Measurements from ENCODE around the gene NFATC2. TPM values are rescaled to one million over a fixed set of nuclear protein-coding genes. Genes with fewer than 3 reads are reported as not detected.

The NFATC2 gene
- total and polyA plus RNA-seq, 2 experiments from 2014 or later, result 0.52 to 0.59 TPM

DNA sequence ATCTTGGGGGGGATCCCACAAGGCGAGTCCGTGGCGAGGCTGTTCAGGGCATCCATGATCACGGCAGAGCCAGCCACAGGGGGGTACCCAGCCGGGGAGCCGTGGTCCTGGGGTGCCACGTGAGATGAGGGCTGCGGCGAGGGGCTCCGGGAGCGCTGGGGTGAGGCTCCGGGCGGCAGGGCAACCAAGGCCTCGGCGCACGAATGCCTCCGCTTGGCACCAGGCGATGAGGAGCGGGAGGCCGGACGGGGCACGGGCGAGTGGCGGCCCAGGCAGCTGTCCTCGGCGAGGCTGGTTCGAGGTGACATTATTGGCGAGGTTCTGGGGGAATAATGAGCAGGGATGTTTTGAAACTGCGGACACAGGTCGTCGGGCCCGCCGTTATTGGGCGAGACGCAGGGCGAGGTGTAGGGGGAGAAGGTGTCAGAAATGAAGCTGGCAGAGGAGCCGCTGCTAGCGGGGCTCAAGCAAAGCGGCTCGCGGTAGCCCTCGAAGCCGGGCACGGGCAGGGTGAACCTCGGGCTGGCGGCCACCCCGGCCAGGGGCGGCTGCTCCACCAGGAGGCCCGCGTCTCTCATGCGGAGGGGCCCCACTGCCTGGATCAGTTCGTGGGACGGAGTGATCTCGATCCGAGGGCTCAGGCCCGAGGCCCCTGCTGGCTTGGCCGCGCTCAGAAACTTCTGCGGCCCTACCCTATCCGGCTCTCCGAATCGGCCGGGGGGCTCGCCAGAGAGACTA is 19.1 kb downstream of the NFATC2 start:
- DNase-seq (ENCODE audit: low spot score) (no peak), ATAC-seq (peak; percentile 45; the same call in 2 of the 3 replicates)
- H3K4me2 ChIP-seq, result no peak overlapping the region
- H3K4me3 ChIP-seq, result no peak overlapping the region
- Mint-ChIP-seq H3K36me3 (ENCODE audit: low read depth) (no peaks in the 10 kb centered on the region), H3K9me3 (no peaks in the 10 kb centered on the region), H3K27ac (no peak overlapping the region), H3K4me3 (no peak overlapping the region), H3K4me1 (peaks cover 4% of the 10 kb centered on the region), H3K27me3 (ENCODE audit: insufficient read depth, low read depth, poor library complexity) (peaks cover 7% of the 10 kb centered on the region)
- no peaks in the 10 kb centered on the region for H3K79me2 ChIP-seq (replicated peaks; ENCODE audit: insufficient read depth)
- H3K27ac ChIP-seq (ENCODE audit: low read depth), result no peak overlapping the region
- H3K27me3 ChIP-seq (ENCODE audit: insufficient read depth), result no peaks in the 10 kb centered on the region
- no peaks in the 10 kb centered on the region for H3F3A ChIP-seq (replicated peaks; ENCODE audit: low read depth)
- H3K4me1 ChIP-seq (ENCODE audit: insufficient read depth), result no peaks in the 10 kb centered on the region
- H3K36me3 ChIP-seq (ENCODE audit: insufficient read depth), result no peaks in the 10 kb centered on the region
- H2AFZ ChIP-seq, result no peak overlapping the region
- no peaks in the 10 kb centered on the region for H3K9me2 ChIP-seq (ENCODE audit: insufficient read depth)
- TF ChIP-seq, protein P1, sequence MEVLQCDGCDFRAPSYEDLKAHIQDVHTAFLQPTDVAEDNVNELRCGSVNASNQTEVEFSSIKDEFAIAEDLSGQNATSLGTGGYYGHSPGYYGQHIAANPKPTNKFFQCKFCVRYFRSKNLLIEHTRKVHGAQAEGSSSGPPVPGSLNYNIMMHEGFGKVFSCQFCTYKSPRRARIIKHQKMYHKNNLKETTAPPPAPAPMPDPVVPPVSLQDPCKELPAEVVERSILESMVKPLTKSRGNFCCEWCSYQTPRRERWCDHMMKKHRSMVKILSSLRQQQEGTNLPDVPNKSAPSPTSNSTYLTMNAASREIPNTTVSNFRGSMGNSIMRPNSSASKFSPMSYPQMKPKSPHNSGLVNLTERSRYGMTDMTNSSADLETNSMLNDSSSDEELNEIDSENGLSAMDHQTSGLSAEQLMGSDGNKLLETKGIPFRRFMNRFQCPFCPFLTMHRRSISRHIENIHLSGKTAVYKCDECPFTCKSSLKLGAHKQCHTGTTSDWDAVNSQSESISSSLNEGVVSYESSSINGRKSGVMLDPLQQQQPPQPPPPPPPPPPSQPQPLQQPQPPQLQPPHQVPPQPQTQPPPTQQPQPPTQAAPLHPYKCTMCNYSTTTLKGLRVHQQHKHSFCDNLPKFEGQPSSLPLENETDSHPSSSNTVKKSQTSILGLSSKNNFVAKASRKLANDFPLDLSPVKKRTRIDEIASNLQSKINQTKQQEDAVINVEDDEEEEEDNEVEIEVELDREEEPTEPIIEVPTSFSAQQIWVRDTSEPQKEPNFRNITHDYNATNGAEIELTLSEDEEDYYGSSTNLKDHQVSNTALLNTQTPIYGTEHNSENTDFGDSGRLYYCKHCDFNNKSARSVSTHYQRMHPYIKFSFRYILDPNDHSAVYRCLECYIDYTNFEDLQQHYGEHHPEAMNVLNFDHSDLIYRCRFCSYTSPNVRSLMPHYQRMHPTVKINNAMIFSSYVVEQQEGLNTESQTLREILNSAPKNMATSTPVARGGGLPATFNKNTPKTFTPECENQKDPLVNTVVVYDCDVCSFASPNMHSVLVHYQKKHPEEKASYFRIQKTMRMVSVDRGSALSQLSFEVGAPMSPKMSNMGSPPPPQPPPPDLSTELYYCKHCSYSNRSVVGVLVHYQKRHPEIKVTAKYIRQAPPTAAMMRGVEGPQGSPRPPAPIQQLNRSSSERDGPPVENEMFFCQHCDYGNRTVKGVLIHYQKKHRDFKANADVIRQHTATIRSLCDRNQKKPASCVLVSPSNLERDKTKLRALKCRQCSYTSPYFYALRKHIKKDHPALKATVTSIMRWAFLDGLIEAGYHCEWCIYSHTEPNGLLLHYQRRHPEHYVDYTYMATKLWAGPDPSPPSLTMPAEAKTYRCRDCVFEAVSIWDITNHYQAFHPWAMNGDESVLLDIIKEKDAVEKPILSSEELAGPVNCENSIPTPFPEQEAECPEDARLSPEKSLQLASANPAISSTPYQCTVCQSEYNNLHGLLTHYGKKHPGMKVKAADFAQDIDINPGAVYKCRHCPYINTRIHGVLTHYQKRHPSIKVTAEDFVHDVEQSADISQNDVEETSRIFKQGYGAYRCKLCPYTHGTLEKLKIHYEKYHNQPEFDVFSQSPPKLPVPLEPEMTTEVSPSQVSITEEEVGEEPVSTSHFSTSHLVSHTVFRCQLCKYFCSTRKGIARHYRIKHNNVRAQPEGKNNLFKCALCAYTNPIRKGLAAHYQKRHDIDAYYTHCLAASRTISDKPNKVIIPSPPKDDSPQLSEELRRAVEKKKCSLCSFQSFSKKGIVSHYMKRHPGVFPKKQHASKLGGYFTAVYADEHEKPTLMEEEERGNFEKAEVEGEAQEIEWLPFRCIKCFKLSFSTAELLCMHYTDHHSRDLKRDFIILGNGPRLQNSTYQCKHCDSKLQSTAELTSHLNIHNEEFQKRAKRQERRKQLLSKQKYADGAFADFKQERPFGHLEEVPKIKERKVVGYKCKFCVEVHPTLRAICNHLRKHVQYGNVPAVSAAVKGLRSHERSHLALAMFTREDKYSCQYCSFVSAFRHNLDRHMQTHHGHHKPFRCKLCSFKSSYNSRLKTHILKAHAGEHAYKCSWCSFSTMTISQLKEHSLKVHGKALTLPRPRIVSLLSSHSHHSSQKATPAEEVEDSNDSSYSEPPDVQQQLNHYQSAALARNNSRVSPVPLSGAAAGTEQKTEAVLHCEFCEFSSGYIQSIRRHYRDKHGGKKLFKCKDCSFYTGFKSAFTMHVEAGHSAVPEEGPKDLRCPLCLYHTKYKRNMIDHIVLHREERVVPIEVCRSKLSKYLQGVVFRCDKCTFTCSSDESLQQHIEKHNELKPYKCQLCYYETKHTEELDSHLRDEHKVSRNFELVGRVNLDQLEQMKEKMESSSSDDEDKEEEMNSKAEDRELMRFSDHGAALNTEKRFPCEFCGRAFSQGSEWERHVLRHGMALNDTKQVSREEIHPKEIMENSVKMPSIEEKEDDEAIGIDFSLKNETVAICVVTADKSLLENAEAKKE (CRISPR knock-in tag; IDR thresholded peaks at IDR 0.05), result no peak
- TF ChIP-seq, protein P2, sequence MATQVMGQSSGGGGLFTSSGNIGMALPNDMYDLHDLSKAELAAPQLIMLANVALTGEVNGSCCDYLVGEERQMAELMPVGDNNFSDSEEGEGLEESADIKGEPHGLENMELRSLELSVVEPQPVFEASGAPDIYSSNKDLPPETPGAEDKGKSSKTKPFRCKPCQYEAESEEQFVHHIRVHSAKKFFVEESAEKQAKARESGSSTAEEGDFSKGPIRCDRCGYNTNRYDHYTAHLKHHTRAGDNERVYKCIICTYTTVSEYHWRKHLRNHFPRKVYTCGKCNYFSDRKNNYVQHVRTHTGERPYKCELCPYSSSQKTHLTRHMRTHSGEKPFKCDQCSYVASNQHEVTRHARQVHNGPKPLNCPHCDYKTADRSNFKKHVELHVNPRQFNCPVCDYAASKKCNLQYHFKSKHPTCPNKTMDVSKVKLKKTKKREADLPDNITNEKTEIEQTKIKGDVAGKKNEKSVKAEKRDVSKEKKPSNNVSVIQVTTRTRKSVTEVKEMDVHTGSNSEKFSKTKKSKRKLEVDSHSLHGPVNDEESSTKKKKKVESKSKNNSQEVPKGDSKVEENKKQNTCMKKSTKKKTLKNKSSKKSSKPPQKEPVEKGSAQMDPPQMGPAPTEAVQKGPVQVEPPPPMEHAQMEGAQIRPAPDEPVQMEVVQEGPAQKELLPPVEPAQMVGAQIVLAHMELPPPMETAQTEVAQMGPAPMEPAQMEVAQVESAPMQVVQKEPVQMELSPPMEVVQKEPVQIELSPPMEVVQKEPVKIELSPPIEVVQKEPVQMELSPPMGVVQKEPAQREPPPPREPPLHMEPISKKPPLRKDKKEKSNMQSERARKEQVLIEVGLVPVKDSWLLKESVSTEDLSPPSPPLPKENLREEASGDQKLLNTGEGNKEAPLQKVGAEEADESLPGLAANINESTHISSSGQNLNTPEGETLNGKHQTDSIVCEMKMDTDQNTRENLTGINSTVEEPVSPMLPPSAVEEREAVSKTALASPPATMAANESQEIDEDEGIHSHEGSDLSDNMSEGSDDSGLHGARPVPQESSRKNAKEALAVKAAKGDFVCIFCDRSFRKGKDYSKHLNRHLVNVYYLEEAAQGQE (IDR thresholded peaks at IDR 0.05; ENCODE audit: unreplicated experiment), result no peak
- TF ChIP-seq POLR2AphosphoS5 (IDR thresholded peaks at IDR 0.05; ENCODE audit: low read depth) (no peak), ZNF331 (CRISPR knock-in tag; IDR thresholded peaks at IDR 0.05; ENCODE audit: low read depth) (no peak), STAT1 (IDR thresholded peaks at IDR 0.05; ENCODE audit: unreplicated experiment) (no peak), ETS1 (IDR thresholded peaks at IDR 0.05) (no peak), EZH2phosphoT487 (IDR thresholded peaks at IDR 0.05; ENCODE audit: unreplicated experiment) (no peak), NANOG (IDR thresholded peaks at IDR 0.05; ENCODE audit: borderline replicate concordance) (no peak), ZNF114 (CRISPR knock-in tag; IDR thresholded peaks at IDR 0.05) (no peak), JUNB (IDR thresholded peaks at IDR 0.05; ENCODE audit: unreplicated experiment) (no peak), CREB1 (CRISPR knock-in tag; IDR thresholded peaks at IDR 0.05; ENCODE audit: low read depth) (no peak), EZH2 (IDR thresholded peaks at IDR 0.05; ENCODE audit: low read depth, unreplicated experiment) (no peak)
- TF ChIP-seq, protein P3, sequence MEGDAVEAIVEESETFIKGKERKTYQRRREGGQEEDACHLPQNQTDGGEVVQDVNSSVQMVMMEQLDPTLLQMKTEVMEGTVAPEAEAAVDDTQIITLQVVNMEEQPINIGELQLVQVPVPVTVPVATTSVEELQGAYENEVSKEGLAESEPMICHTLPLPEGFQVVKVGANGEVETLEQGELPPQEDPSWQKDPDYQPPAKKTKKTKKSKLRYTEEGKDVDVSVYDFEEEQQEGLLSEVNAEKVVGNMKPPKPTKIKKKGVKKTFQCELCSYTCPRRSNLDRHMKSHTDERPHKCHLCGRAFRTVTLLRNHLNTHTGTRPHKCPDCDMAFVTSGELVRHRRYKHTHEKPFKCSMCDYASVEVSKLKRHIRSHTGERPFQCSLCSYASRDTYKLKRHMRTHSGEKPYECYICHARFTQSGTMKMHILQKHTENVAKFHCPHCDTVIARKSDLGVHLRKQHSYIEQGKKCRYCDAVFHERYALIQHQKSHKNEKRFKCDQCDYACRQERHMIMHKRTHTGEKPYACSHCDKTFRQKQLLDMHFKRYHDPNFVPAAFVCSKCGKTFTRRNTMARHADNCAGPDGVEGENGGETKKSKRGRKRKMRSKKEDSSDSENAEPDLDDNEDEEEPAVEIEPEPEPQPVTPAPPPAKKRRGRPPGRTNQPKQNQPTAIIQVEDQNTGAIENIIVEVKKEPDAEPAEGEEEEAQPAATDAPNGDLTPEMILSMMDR (conservative IDR thresholded peaks at IDR 0.05; ENCODE audit: low read depth in 2 of 2), result no peak
- H4K20me1 ChIP-seq (replicated peaks; ENCODE audit: insufficient read depth), result no peaks in the 10 kb centered on the region
